ENCODE results near the gene HPCAL4. TPM values are rescaled to one million over a fixed set of nuclear protein-coding genes. Genes with fewer than 3 reads are reported as not detected.

HPCAL4 gene
- total RNA-seq, 1 donor from 2014 or later = 0.53 TPM

DNA sequence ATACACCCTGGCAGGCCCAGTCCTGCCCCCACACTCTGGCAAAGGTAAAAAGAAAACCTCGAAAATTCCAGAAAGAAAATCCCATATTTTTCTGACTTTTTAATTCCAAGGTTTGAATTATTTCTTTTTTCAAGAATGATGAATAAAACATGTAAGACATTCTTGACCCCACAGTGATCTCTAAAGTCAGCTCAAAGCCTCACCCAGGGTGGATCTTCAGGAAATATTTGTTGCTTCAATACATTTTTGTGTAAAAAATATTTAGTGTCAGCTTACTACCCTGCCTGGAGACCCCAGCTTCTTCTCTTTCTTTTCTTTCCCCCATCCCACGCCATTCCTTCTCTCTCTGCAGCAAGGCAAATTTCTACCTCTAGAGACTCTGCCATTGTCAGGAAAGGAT lies 12.3 kb downstream of the HPCAL4 start:
- no peaks in the 10 kb centered on the region for H3K4me1 Mint-ChIP-seq (ENCODE audit: unreplicated experiment)
- no peak for DNase-seq (ENCODE audit: extremely low spot score, unreplicated experiment)
- H3K36me3 Mint-ChIP-seq = no peaks in the 10 kb centered on the region
- peak overlapping the region; percentile 15 for H3K27ac Mint-ChIP-seq
- peaks cover 71% of the 10 kb centered on the region for H3K27me3 Mint-ChIP-seq
- TF ChIP-seq, protein P1, sequence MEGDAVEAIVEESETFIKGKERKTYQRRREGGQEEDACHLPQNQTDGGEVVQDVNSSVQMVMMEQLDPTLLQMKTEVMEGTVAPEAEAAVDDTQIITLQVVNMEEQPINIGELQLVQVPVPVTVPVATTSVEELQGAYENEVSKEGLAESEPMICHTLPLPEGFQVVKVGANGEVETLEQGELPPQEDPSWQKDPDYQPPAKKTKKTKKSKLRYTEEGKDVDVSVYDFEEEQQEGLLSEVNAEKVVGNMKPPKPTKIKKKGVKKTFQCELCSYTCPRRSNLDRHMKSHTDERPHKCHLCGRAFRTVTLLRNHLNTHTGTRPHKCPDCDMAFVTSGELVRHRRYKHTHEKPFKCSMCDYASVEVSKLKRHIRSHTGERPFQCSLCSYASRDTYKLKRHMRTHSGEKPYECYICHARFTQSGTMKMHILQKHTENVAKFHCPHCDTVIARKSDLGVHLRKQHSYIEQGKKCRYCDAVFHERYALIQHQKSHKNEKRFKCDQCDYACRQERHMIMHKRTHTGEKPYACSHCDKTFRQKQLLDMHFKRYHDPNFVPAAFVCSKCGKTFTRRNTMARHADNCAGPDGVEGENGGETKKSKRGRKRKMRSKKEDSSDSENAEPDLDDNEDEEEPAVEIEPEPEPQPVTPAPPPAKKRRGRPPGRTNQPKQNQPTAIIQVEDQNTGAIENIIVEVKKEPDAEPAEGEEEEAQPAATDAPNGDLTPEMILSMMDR (conservative IDR thresholded peaks at IDR 0.05) = no peak
- peak overlapping the region; percentile 22 for H3K4me3 Mint-ChIP-seq
- no peaks in the 10 kb centered on the region for H3K9me3 Mint-ChIP-seq

DNA sequence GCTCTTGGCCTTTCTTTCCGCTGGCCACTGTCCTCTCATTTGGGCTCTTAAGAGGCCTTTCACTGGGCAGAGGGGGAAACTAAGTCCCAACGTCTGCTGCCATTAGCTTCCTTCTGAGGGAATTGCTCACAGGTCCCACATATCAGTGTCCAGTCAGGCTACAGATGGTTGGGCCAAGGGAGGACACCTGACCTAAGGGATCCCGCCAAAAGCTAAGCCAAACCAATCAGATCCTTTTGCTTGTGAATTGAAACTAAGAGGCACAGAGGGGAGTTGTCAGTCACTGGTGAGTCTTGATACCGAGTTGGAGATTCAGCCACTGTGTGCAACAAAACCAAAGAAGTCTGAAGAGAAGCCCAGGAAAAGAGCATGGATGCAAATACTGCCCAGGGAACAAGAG lies 13.6 kb downstream of the HPCAL4 start:
- Mint-ChIP-seq H3K27ac (no peak overlapping the region), H3K4me3 (no peak overlapping the region), H3K36me3 (no peaks in the 10 kb centered on the region), H3K9me3 (no peaks in the 10 kb centered on the region), H3K4me1 (ENCODE audit: unreplicated experiment) (no peaks in the 10 kb centered on the region), H3K27me3 (peaks cover 76% of the 10 kb centered on the region)
- TF ChIP-seq, protein P1 (conservative IDR thresholded peaks at IDR 0.05) = no peak
- DNase-seq (ENCODE audit: extremely low spot score, unreplicated experiment) = no peak

DNA sequence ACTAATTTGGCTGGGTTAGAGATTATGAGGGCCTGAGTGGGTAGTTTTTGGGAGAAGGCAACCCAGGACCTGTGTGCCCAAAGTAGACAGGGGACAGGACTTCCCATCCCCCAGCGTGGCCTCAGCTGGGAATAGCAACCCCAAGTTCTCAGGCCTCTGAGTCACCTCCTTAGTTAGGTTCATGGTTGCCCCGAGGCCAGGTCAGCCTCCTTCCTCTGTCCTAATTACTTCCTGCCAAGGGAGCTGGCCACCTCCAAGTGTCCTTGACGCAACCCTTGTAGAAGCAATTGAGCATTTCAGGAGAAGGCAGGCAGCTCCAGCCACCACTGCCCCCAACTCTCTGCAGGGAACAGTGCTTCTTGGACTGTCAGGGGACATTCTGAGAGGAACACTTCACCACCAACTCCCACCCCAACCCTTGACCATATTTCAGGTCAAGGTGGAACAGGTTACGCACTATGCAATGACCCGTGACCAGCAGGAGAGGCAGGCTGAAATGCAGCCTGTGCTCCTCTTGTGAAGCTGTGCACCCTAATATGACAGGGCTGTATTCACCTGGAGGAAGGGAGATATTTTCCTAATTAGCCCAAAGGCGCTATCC lies 14.2 kb downstream of the HPCAL4 start:
- TF ChIP-seq, protein P1 (conservative IDR thresholded peaks at IDR 0.05) = no peak
- Mint-ChIP-seq H3K27ac (no peak overlapping the region), H3K4me1 (ENCODE audit: unreplicated experiment) (no peaks in the 10 kb centered on the region), H3K27me3 (peaks cover 76% of the 10 kb centered on the region), H3K36me3 (no peaks in the 10 kb centered on the region), H3K4me3 (no peak overlapping the region), H3K9me3 (no peaks in the 10 kb centered on the region)
- DNase-seq (ENCODE audit: extremely low spot score, unreplicated experiment) = no peak

DNA sequence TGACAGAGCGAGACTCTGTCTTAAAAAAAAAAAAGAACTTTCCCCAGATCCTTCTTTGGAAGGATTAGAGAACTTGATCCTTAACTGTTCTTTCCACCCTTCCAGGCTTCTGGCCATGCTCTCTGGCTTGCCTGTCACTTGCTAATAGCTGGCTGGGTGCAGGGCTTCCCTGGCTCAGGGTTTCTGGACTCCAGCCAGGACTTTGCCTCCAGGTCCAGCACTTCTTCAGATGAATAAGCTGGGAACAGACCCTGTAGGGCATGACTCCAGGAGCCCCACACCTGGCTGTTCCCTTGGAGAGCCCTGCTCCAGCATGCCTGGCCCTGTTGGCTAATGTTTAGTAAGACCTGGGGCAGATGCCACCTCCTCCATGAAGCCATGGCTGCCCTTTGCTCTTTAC lies 16.0 kb downstream of the HPCAL4 start:
- Mint-ChIP-seq H3K27ac (no peak overlapping the region), H3K36me3 (no peaks in the 10 kb centered on the region), H3K9me3 (no peaks in the 10 kb centered on the region), H3K4me1 (ENCODE audit: unreplicated experiment) (no peaks in the 10 kb centered on the region), H3K27me3 (peaks cover 70% of the 10 kb centered on the region), H3K4me3 (no peak overlapping the region)
- TF ChIP-seq, protein P1 (conservative IDR thresholded peaks at IDR 0.05) = no peak
- no peak for DNase-seq (ENCODE audit: extremely low spot score, unreplicated experiment)

DNA sequence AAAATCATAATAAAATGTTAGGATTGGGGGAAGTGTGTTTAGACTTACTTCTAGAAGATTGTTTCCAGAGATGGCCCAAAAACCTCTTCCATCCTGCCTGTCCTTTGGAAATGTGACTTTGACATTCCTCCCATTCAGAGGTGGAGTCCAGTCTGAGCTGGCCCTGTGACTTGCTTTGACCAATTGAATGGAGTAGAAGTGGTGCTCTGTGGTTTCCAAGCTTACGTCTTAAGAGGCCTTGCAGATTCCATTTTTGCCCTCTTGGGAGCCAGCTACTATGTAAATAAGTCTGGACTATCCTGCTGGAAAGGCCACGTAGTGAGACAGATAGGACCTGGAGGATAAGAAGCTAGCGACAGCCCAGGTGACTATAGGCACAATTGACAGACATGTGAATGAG lies 18.0 kb downstream of the HPCAL4 start:
- H3K9me3 Mint-ChIP-seq = no peaks in the 10 kb centered on the region
- peaks cover 72% of the 10 kb centered on the region for H3K27me3 Mint-ChIP-seq
- DNase-seq (ENCODE audit: extremely low spot score, unreplicated experiment) = no peak
- TF ChIP-seq, protein P1 (conservative IDR thresholded peaks at IDR 0.05) = no peak
- no peaks in the 10 kb centered on the region for H3K4me1 Mint-ChIP-seq (ENCODE audit: unreplicated experiment)
- no peaks in the 10 kb centered on the region for H3K36me3 Mint-ChIP-seq
- H3K27ac Mint-ChIP-seq = no peak overlapping the region
- peak overlapping the region; percentile 32 for H3K4me3 Mint-ChIP-seq

DNA sequence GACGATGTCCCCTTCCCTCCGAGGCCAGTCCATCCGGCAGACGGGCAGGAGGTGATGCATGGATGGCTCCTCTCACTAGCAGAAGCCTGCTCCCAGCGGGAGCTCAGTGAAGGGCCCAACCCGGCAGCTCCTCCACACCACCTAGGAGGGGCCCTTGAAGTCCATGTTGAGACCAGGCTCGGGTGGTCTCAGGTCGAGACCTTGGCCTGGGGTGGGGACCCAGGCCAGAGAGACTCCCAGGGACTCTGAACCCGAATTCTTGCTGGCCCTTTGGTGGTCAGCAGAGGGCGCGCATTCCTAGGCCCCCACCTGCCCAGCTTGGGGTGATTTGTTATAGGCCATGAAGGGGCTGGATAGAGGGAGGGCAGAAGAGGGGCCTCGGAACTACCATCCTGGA lies 18.7 kb downstream of the HPCAL4 start:
- TF ChIP-seq, protein P1 (conservative IDR thresholded peaks at IDR 0.05) = peak; percentile 65
- Mint-ChIP-seq H3K4me1 (ENCODE audit: unreplicated experiment) (no peaks in the 10 kb centered on the region), H3K36me3 (no peaks in the 10 kb centered on the region), H3K9me3 (no peaks in the 10 kb centered on the region), H3K27me3 (peaks cover 73% of the 10 kb centered on the region), H3K27ac (no peak overlapping the region), H3K4me3 (peak overlapping the region; percentile 83)
- no peak for DNase-seq (ENCODE audit: extremely low spot score, unreplicated experiment)
